HG03175 (cell line): Measurements from ENCODE around the gene ZNF48.

ENCODE experiments used
- ATAC-seq: cut with Tn5 transposase; IDR thresholded peaks from one replicate; pipeline ENCODE4 v1.9.1; 2021; ENCODE audit warnings: mild to moderate bottlenecking, moderate library complexity; ENCODE audit not compliant: unreplicated experiment

Gene ZNF48

GRCh38 chr16:30358577-30358936 lies 36.7 kb upstream of the ZNF48 start:
- ATAC-seq: no peak

GRCh38 chr16:30358990-30359870 lies 36.0 kb upstream of the ZNF48 start:
- no peak for ATAC-seq

GRCh38 chr16:30359871-30360170 lies 35.4 kb upstream of the ZNF48 start:
- no peak for ATAC-seq

DNA sequence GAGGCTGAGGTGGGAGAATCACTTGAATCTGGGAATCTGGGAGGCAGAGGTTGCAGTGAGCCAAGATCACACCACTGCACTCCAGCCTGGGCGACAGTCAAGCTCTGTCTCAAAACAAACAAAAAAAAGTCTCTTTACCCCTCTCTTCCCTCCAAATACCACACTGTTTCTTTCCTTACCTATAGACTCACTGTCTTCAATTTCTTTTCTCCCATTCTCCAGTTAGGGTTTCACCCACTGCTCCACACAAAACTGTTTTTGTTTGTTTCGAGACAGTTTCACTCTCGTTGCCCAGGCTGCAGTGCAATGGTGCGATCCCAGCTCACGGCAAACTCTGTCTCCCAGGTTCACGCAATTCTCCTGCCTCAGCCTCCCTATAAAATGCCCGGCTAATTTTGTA lies 34.0 kb upstream of the ZNF48 start:
- ATAC-seq: no peak

- ATAC-seq: no peak
These were observed 30.0 kb upstream of the ZNF48 start for GRCh38 chr16:30365200-30365599.

- no peak for ATAC-seq
These were observed 28.7 kb upstream of the ZNF48 start for GRCh38 chr16:30366511-30366910.

- ATAC-seq: no peak
These were observed 27.7 kb upstream of the ZNF48 start for GRCh38 chr16:30367349-30368009.

GRCh38 chr16:30368122-30368791 lies 27.0 kb upstream of the ZNF48 start:
- ATAC-seq: no peak

DNA sequence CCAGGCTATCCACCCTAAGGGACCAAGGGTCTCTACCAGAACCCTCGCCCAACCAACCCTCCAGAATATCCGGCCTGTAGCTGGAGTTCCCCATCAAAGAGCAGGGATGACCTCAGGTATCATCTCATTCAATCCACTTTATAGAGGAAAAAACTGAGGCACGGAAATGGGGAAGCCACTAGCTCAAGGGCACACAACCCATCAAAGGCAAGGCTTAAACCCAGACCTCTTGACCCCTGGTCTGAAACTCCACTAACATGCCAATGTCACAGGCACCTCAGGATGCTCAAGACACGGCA lies 26.5 kb upstream of the ZNF48 start:
- no peak for ATAC-seq

DNA sequence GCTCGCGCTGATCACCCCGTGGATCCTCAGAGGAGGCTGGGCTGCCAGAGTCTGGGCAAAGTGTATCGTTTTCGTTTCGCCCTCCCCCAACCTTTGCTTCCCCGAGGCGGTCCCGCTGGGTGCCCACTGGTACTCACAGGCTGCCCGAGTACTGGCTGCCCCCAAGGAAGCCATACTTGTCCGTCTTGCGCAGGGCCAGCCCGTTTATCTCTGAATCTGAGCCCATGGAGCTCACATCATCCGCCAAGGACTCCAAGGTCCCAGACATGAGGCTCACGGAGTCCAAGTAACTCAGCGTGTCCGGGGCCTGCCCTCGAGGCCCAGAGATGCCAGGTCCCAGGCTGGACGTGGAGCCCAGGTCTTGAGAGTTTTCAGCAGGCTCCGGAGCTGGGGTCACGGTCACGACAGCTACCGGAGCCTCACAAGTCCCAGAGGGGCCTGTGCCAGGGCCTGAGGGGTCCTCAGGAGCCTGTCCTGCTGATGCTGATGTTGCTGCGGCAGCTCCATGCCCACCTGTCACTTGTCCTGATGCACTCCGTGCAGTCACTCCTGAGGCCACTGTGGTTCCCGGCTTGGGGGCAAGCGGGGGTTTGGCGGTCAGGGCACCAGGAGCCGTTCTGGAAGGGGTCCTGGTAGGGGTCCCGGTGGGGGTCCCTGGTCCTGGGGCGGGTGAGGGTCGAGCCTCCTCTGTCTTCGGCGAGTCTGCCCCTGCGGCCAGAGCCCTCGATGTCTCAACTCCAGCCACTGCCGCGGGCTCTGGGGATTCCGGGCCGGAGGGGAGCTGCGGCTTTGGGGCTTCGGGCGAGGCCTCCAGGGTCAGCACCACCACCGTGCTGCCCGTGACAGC lies 25.9 kb upstream of the ZNF48 start:
- no peak for ATAC-seq

GRCh38 chr16:30369938-30370455 lies 25.2 kb upstream of the ZNF48 start:
- ATAC-seq: peak; percentile 10

- peak; percentile 80 for ATAC-seq
These were observed 24.6 kb upstream of the ZNF48 start, which contains the start of gene TBC1D10B for GRCh38 chr16:30370456-30371247. Gene TBC1D10B, minus strand, starts transcription at chr16:30370494. Its CDS starts 311 bp downstream, at chr16:30370183.

GRCh38 chr16:30371248-30371816 lies 23.9 kb upstream of the ZNF48 start:
- no peak for ATAC-seq

GRCh38 chr16:30372038-30372712 lies 23.0 kb upstream of the ZNF48 start:
- ATAC-seq: no peak

- no peak for ATAC-seq
These were observed 22.5 kb upstream of the ZNF48 start for GRCh38 chr16:30372725-30373124.

GRCh38 chr16:30374538-30374937 lies 20.7 kb upstream of the ZNF48 start, which contains the start of gene MYL11:
Gene MYL11, plus strand, starts transcription at chr16:30374802. Its CDS starts 56 bp downstream, at chr16:30374858.
- no peak for ATAC-seq

DNA sequence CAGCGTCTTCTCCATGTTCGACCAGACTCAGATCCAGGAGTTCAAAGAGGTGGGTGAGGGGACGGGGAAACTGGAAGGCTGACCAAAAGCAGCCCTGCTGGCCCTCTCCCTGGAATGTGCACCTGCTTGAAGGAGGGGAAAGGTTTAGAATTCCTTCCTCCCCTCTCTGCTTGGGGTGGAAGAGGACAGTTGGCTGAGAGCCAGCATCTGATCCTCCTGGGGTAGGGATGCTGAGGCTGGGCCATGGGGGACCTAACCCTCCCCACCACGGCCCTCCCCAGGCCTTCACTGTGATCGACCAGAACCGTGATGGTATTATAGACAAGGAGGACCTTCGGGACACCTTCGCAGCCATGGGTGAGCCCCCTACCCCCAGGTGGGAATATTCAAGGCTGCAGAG lies 19.4 kb upstream of the ZNF48 start:
- no peak for ATAC-seq

DNA sequence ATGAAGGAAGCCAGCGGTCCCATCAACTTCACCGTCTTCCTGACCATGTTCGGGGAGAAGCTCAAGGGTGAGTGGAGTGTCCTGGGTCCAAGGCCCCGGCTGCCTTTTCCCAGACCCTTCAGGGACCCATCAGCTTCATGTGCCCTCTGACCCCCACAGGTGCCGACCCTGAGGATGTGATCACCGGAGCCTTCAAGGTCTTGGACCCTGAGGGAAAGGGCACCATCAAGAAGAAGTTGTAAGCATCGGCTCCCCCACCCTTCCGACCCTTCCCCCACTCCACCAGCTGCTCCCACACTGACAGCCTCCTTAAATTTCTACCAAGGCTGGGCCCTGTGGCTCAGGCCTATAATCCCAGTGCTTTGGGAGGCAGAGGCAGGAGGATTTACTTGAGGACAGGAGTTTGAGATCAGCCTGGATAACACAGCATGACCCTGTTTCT lies 18.7 kb upstream of the ZNF48 start:
- no peak for ATAC-seq
